Ovary (tissue), 3 donors: Measurements from ENCODE around the gene RAD23B.

Source experiments
- POLR2A ChIP-seq: fragments of 450-650 bp; IDR thresholded peaks from one replicate; pipeline ENCODE4 v1.6.1; 2017; ENCODE audit warnings: antibody characterized with exemption, mild to moderate bottlenecking, moderate library complexity
- TF ChIP-seq, protein P1 (sequence below), 3 donors: fragments of 450-650 bp in 2 of 3; fragments of 200-600 bp in 1 of 3; IDR thresholded peaks; one replicate each; pipeline versions ENCODE4 v1.5.1 to v1.8.0; 2016 to 2022; ENCODE audit warnings: antibody characterized with exemption in 3 of 3, mild to moderate bottlenecking in 1 of 3
- donor health status: DM: no; HTN: no; CAD: no.

DNA sequence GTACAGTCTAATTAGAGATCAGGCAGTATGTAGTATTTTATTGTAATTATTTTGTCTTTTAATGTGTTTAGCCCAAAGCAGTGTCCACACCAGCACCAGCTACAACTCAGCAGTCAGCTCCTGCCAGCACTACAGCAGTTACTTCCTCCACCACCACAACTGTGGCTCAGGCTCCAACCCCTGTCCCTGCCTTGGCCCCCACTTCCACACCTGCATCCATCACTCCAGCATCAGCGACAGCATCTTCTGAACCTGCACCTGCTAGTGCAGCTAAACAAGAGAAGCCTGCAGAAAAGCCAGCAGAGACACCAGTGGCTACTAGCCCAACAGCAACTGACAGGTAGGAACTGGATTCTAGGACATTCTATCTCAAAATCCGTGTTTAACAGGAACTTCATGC is 23.2 kb downstream of the RAD23B start:
- TF ChIP-seq, protein P1, sequence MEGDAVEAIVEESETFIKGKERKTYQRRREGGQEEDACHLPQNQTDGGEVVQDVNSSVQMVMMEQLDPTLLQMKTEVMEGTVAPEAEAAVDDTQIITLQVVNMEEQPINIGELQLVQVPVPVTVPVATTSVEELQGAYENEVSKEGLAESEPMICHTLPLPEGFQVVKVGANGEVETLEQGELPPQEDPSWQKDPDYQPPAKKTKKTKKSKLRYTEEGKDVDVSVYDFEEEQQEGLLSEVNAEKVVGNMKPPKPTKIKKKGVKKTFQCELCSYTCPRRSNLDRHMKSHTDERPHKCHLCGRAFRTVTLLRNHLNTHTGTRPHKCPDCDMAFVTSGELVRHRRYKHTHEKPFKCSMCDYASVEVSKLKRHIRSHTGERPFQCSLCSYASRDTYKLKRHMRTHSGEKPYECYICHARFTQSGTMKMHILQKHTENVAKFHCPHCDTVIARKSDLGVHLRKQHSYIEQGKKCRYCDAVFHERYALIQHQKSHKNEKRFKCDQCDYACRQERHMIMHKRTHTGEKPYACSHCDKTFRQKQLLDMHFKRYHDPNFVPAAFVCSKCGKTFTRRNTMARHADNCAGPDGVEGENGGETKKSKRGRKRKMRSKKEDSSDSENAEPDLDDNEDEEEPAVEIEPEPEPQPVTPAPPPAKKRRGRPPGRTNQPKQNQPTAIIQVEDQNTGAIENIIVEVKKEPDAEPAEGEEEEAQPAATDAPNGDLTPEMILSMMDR (IDR thresholded peaks at IDR 0.05), result no peak
- no peak for TF ChIP-seq POLR2A
